HG03139 (cell line): Measurements from ENCODE around the gene BCOR.

ENCODE experiments used
- ATAC-seq: cut with Tn5 transposase; IDR thresholded peaks from one replicate; pipeline ENCODE4 v1.9.1; 2021; ENCODE audit not compliant: unreplicated experiment

Gene BCOR

DNA sequence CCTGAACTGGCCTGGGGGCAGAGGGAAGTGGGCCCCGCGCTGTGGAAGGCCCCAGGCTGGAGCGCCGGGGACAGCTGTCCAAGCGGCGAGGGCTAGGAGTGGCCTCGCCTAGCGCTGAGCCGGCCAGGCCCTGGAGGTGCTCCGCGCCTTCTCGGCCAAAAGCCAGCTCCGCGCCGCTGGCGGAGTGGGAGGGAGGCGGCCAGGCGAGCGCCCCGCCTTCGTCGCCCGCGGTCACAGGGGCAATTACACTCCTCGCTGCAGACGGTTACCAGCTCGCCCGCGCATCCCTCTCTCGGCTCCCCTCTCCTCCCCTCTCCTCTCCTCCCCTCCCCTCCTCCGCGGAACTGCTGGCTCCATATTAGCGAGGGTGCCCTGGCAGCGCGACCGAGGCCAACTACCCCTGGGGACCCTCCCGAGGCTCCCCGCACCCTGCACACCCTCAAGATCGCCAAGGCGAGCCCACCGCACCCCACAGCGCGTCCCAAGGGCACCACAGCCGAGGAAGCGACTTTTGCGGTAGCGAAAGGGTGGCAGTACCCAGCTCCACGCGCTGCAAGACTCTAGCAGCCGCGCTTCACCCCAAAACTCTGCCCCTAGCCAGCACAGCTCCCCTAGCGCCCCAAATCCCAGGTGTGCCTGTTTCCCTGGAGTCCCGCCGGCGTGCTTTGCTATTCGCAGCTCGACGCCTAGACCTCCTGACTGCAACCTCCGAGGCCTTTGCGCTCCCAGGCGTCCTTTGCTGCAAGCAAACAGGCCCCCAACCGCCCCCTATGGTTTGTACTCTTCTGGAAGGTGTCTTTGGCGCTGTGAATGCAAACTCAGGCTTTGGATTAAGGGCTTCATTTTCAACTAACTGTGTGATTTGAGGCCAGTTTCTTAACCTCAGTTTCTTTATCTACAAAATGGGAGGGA lies 91.4 kb downstream of the BCOR start:
- no peak for ATAC-seq

DNA sequence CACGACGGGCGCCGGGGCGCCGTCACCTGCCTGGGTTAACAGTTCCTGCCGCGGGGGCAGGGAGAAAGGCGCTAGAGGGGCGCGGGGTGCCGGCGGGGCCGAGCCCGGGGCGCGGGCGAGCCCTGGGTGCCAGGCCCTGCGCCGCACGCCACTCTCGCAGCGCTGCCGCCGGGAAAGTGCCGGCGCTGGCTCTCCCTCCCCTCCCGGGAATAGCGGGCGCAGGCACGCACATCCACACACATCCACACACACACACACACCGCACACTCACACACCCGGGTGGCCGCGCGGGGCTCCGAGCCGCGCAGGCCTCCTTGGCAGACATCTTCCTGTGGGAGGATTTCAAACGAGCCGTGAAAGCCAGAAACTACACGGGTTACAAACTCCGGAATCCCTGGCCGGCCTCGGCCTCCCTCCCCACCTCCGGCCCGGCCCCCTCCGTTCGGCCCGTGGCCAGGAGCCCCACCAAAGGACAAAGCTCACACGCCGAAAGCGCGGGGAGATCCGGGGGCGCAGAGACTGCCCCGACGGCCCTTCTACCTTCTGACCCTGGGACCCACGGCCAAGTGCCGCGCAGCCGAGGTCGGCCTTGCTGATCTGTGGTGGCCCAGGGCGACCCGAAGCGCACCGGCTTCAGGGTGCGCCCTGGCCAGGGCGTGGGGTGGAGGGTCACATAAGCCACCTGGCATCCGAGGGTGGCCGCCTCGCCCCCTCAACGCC lies 92.3 kb downstream of the BCOR start:
- ATAC-seq = no peak

DNA sequence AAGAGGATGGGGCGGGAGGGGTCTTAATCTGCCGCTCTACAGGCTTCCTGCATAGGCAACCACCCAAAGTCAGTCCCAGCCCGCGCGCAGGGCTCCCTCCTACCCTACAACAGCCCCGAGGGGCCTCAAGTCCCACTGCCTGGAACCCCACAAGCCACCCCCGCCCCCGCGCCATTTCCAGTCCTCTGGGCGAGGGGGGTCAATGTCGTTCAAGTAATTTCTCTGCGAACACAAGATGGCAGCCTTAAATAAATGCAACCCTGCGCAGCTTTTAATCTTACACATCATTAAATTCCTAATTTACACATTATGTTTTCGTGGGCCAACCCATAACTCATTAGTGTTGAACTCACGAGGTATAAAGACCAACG lies 92.9 kb downstream of the BCOR start:
- ATAC-seq = no peak

DNA sequence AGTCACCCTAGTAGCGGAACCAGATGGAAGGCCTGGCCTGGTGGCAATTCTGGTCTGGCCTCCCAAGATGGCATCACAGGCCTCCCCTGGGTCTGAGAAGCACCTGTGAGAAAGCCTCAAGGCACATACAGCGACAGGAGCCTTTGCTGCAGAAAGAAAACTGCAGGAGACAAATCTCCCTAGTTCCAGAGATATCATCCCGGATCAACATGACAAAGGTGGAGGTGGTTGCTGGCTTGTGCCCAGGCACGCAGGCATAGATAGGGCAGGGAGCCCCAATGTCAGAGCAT lies 93.6 kb downstream of the BCOR start:
- ATAC-seq = no peak

DNA sequence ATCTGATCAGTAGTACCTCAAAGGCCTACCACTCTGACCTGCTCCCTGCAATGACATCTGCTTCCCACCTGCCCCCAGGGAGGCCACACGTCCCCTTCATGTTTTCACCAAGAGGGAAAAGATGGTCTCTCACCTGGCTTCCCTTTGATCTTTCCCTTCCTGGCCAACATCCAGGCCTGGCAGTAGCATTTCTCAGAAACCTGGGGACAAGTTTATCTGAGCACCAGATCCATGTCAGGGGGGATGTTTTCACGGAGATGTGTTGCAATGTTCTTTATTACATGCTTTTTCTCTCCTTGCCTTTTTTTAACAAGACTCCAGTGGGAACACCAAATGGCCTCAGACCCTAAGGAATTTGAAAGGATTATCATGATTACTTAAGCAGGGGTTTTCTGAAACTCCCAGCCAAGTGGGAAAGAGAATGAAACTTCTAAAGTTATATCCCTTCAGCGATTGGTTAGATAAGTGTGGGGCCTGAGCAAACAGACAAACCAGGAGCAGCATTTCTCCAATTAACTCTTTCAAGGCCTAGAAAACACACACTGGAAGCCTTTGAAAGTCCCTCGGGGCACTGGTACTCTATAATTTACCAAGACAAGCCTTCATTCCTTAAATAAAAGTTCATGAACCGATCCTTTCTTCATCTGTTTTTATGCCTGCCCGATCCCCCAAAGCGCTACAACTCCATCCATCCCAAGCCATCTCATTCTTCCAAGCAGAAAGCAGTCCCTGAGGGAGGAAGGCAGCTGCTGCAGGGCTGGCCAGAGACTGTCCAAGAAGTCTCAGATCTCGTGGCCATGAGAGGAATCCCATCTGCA lies 94.1 kb downstream of the BCOR start:
- no peak for ATAC-seq

DNA sequence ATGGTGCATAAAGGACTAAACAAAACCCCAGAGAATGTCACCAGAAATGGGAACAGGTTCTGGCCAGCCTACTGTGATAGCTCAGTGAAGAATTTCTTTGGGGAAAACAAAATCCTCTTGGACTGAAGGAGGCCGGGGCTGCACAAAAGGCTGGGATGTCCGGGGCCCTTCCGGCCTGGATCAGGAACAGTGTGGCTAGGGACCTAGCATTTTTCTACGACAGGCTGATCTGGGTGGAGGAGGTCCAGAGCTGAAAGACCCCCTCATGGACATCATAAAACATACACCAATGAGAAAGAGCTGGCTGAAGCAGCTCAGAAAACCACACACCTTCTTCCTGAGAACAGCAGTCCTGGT lies 94.7 kb downstream of the BCOR start:
- no peak for ATAC-seq
